Vagina (tissue), 2 donors: Measurements from ENCODE around the gene OMD. TPM values are rescaled to one million over a fixed set of nuclear protein-coding genes. Genes with fewer than 3 reads are reported as not detected.

ENCODE experiments used
- DNase-seq, 2 donors: peaks; one replicate each; pipeline ENCODE4 v3.0.0-alpha.2; 2017; ENCODE audit errors: extremely low spot score in 2 of 2
- H3K27ac ChIP-seq: fragments of 200-600 bp; sonication (generic); one replicate; pipeline ENCODE4 v1.5.1; 2019
- H3K27me3 ChIP-seq: fragments of 200-600 bp; sonication (generic); one replicate; pipeline ENCODE4 v1.5.1; 2019
- H3K36me3 ChIP-seq, 2 donors: fragments of 200-600 bp; sonication (generic); one replicate each; pipeline ENCODE4 v1.5.1; 2017 to 2019
- H3K4me1 ChIP-seq: fragments of 200-600 bp; sonication (generic); one replicate; pipeline ENCODE4 v1.5.1; 2019
- H3K4me3 ChIP-seq, 2 donors: fragments of 200-600 bp; sonication (generic); 1 replicate in 1 of 2; 2 replicates in 1 of 2; pipeline ENCODE4 v1.5.1; 2016 to 2019
- H3K9me3 ChIP-seq: fragments of 200-600 bp; sonication (generic); one replicate; pipeline ENCODE4 v1.5.1; 2019
- CTCF ChIP-seq, 3 experiments: fragments of 450-650 bp in 2 of 3; fragments of 200-600 bp in 1 of 3; sonication (generic) in 1 of 3; IDR thresholded peaks; one replicate each; pipeline ENCODE4 v1.5.1; 2017 to 2019; ENCODE audit warnings: antibody characterized with exemption in 3 of 3, mild to moderate bottlenecking in 2 of 3, moderate library complexity in 2 of 3
- POLR2A ChIP-seq, 2 donors: fragments of 450-650 bp; IDR thresholded peaks; one replicate each; pipeline ENCODE4 v1.6.1; 2017; ENCODE audit warnings: antibody characterized with exemption in 2 of 2, mild to moderate bottlenecking in 2 of 2, moderate library complexity in 2 of 2
- POLR2AphosphoS5 ChIP-seq, 2 donors: sonication (generic); formaldehyde crosslinking; IDR thresholded peaks; one replicate each; pipeline ENCODE4 v1.9.0; 2017; ENCODE audit warnings: antibody characterized with exemption in 2 of 2, mild to moderate bottlenecking in 2 of 2, low read depth in 1 of 2; ENCODE audit not compliant: insufficient read depth in 1 of 2
- intact Hi-C: fragments of 100-400 bp; cut with DNase I; formaldehyde crosslinking; loops from one replicate; pipeline ENCODE4 v1.15.1; 2023
- total RNA-seq: library from RNA; depleted of rRNA; stranded (reverse); fragments of >200 nt; gene quantifications from one replicate; pipeline ENCODE4 v1.2.3, GENCODE V29; 2016

Gene OMD
- total RNA-seq, 1 donor from 2014 or later: 10.3 TPM

GRCh38 chr9:92392690-92393089, 31.6 kb downstream of the OMD start:
- H3K27ac ChIP-seq: no peak overlapping the region
- no peaks in the 10 kb centered on the region for H3K27me3 ChIP-seq
- no peaks in the 10 kb centered on the region for H3K36me3 ChIP-seq
- H3K9me3 ChIP-seq: no peaks in the 10 kb centered on the region
- H3K4me1 ChIP-seq: no peaks in the 10 kb centered on the region
- TF ChIP-seq POLR2AphosphoS5 (IDR thresholded peaks at IDR 0.05; ENCODE audit: insufficient read depth in 1 of 2, low read depth in 1 of 2) (no peak), POLR2A (IDR thresholded peaks at IDR 0.05) (no peak), CTCF (IDR thresholded peaks at IDR 0.05) (no peak)
- intact Hi-C loops: no loop called here
- no peak for DNase-seq
- H3K4me3 ChIP-seq: no peak overlapping the region

- no peaks in the 10 kb centered on the region for H3K36me3 ChIP-seq
- H3K4me1 ChIP-seq: no peaks in the 10 kb centered on the region
- no peak overlapping the region for H3K27ac ChIP-seq
- intact Hi-C loops: no loop called here
- H3K4me3 ChIP-seq: no peak overlapping the region
- TF ChIP-seq CTCF (IDR thresholded peaks at IDR 0.05): no peak
- TF ChIP-seq POLR2AphosphoS5 (IDR thresholded peaks at IDR 0.05; ENCODE audit: insufficient read depth in 1 of 2, low read depth in 1 of 2): peak in 1 of 2 donors; percentile 52
- no peak for DNase-seq
- H3K27me3 ChIP-seq: no peaks in the 10 kb centered on the region
- H3K9me3 ChIP-seq: no peaks in the 10 kb centered on the region
Observed at GRCh38 chr9:92385953-92386352, 38.3 kb downstream of the OMD start.

- Histone ChIP-seq H3K27me3 (no peaks in the 10 kb centered on the region), H3K4me3 (no peak overlapping the region), H3K27ac (no peak overlapping the region), H3K9me3 (no peaks in the 10 kb centered on the region), H3K4me1 (no peaks in the 10 kb centered on the region), H3K36me3 (no peaks in the 10 kb centered on the region)
- intact Hi-C loops: no loop called here
- TF ChIP-seq POLR2AphosphoS5 (IDR thresholded peaks at IDR 0.05; ENCODE audit: insufficient read depth in 1 of 2, low read depth in 1 of 2): no peak
- TF ChIP-seq CTCF (IDR thresholded peaks at IDR 0.05): no peak
- TF ChIP-seq POLR2A (IDR thresholded peaks at IDR 0.05): no peak
- no peak for DNase-seq
Observed at GRCh38 chr9:92385477-92385876, 38.8 kb downstream of the OMD start.

GRCh38 chr9:92385001-92385400, 39.3 kb downstream of the OMD start:
- H3K4me3 ChIP-seq: no peak overlapping the region
- no peak for DNase-seq
- peak overlapping the region; percentile 6 for H3K27ac ChIP-seq
- no peaks in the 10 kb centered on the region for H3K4me1 ChIP-seq
- intact Hi-C loops: no loop called here
- TF ChIP-seq CTCF (IDR thresholded peaks at IDR 0.05) (no peak), POLR2A (IDR thresholded peaks at IDR 0.05) (no peak), POLR2AphosphoS5 (IDR thresholded peaks at IDR 0.05; ENCODE audit: insufficient read depth in 1 of 2, low read depth in 1 of 2) (no peak)
- H3K27me3 ChIP-seq: no peaks in the 10 kb centered on the region
- H3K36me3 ChIP-seq: no peaks in the 10 kb centered on the region
- no peaks in the 10 kb centered on the region for H3K9me3 ChIP-seq

- no peak overlapping the region for H3K4me3 ChIP-seq
- no peaks in the 10 kb centered on the region for H3K9me3 ChIP-seq
- no peaks in the 10 kb centered on the region for H3K27me3 ChIP-seq
- no peaks in the 10 kb centered on the region for H3K4me1 ChIP-seq
- intact Hi-C loops: no loop called here
- H3K27ac ChIP-seq: peak overlapping the region; percentile 6
- no peak for TF ChIP-seq POLR2A (IDR thresholded peaks at IDR 0.05)
- TF ChIP-seq POLR2AphosphoS5 (IDR thresholded peaks at IDR 0.05; ENCODE audit: insufficient read depth in 1 of 2, low read depth in 1 of 2): no peak
- no peak for TF ChIP-seq CTCF (IDR thresholded peaks at IDR 0.05)
- no peaks in the 10 kb centered on the region for H3K36me3 ChIP-seq
- no peak for DNase-seq
Observed at GRCh38 chr9:92384375-92384774, 39.9 kb downstream of the OMD start.
